Raji (cell line): ENCODE data around the gene RNF166.

ENCODE experiments used
- POLR2A ChIP-seq: IDR thresholded peaks from 2 replicates; pipeline ENCODE4 v1.6.1; 2011; ENCODE audit warnings: low read depth, low read length, control low read depth; ENCODE audit not compliant: insufficient read depth

RNF166 gene

DNA sequence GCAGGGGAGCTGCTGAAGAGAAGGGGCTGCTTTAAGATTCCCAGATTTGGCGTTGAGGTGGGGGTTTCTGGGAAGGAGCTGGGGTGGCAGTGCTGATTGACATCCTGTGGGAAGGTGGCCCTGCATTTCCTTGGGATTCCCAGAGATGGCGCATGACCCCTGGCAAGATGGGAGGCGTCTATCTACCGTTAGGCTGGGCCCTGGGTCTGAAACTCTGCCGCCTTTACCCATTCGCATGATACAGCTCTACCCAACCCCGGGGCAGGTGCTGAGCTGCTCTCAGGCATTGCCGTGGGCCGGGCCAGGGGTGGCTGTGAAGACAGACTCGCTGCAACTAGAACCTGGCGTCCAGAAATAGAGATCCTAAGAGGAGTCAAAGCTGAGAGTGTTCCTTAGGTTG, 33.4 kb downstream of the RNF166 start:
- TF ChIP-seq POLR2A, result no peak

DNA sequence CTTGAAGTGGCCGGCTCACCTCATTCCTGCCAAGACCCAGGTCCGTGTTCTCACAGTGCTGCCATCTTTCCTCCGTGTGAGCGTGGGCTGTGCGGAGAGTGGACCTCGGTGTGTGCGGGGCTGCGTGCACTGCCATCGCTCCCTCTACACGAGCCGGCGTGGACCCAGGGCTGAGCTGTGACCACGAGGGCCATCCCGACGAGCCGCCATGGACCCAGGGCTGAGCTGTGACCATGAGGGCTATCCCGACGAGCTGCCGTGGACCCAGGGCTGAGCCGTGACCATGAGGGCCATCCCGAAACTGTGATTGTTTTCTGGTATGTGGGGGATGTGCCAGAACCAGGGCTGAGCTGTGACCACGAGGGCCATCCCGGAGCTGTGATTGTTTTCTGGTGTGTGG, 34.4 kb downstream of the RNF166 start:
- no peak for TF ChIP-seq POLR2A

DNA sequence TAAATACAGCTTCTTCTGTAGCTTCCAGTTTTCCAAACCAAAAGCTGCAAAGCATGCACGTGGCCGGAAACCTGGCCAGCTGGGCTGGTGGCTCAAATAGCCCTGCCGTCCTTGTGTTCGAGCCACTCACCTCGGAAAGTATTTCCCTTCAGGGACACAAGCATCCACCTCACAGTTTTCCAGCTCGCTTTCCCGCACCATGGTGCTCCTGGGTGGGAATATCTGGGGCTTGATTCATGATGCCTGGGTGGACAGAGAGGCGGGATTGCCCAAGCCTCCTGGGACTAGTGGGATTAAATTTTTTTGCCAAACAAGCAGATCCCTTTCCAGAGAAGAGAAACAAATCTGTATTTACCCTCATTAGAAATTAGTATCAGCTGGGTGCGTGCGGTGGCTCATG, 36.2 kb downstream of the RNF166 start:
- TF ChIP-seq POLR2A, result no peak

DNA sequence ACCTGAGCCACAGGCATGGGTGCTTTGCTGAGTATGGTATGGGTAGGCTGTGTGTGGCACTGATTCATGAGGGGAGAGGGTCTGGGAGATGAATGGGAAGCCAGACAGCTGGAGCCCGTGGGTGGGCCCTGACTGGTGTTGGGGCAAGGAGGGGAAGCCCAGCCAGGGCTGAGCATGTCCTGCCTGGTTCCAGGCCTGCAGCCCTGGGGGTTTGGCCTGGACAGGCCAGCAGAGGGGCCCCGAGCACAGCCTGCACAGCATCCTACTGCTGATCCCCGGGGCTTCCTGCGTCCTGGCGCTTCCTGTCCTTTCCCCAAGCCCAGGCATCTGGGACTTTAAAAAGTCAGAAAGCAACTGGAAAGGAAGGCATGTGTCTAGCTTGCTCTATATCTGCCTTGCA, 38.7 kb downstream of the RNF166 start:
- no peak for TF ChIP-seq POLR2A

DNA sequence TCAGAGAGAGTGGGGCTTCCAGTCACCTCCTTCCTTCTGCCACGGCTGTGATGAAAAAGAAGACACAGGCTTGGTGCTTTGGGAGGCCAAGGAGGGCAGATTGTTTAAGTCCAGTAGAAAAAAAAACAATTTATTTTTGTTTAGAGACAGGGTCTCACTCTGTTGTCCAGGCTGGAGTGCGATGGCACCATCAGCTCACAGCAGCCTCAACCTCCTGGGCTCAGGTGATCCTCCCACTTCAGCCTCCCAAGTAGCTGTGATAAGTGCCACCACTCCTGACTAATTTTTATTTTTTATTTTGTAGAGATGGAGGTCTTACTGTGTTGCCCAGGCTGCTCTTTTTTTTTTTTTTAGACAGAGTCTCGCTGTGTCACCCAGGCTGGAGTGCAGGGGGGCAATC, 40.6 kb downstream of the RNF166 start:
- TF ChIP-seq POLR2A, result no peak

DNA sequence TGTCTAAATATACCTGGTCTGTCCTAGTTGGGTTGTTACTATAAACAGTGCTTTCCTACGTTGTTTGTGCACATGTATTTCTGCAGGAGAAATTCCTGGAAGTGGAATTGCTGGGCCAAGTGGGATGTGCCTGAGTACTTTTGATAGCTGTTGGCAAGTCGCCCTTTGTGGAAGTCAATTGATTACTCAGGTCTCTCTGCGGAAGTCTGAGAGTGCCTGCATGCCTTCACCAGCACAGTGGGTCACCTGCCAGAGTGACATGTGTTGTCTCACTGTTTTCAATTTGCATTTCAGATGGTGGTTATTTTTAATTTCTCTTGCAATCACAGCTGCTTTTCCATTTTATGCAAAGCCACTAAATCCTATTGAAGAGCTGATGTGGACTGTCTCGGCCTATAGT, 41.1 kb downstream of the RNF166 start:
- TF ChIP-seq POLR2A, result no peak

DNA sequence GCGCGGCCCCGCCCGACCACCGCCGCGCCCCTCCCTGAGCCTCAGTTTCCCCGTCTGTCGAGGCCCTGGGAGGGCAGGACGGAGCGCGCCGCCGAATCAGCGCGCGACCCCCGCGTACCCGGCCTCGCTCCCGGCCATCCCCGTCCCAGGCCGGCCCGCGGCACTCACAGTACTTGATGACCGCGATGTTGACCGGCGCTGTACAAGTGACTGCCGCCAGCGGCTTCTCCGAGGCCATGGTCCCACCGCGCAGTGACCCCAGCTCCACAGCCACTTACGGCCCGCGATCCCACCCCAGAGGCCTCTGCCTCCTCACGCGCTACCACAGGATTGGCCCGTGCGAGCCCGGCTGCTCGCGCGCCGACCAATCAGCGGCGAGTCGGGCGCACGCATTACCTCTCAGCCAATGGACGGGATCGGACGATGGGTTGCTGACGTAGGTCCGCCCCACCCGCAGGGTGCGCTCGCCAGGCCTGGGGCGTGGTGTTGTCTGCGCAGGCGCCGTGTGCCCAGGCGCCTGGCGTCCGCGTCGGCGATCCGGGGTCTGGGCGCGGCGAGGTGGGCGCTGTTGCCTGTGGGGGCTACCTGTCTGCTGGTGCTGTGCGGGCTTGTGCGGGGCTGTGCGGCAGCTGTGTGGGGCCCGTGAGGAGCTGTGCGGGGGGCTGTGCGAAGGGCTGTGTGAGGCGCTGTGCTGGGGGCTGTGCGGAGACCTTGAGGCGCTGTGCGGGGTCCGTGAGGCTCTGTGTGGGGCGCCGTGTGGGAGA, 43.2 kb downstream of the RNF166 start, which contains the start of gene MVD:
MVD (minus strand) TSS at position 249 of the 764 bp plus-strand sequence; CDS start at position 238, 11 bp downstream.
- peak; percentile 95 for TF ChIP-seq POLR2A

DNA sequence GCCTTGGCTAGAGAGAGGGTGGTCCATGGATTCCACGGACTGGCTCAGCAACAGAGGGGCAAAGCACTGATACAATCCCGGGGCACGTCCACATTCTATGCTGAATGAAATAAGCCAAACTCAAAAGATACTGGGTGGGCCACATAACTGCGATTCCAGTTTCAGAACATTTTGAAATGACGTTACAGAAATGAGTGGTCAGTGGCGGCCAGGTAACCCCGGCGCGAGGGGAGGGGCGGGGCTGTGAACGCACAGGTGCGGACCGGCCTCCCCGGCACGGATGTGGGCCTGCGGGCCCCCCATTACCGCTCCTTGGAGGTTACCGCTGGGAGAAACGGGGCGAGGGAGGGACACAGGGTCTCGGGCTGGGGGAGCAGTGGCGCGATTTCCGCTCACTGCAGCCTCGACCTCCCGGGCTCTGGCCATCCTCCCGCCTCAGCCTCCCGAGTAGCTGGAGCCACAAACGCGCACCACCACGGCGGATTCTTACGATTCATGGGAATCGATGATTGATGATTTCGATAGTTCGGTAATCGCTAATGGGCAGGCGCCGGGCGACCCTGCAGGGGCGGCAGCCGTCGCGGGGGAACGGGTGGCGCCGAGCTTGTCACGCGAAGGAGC, 43.9 kb downstream of the RNF166 start:
- TF ChIP-seq POLR2A, result no peak

DNA sequence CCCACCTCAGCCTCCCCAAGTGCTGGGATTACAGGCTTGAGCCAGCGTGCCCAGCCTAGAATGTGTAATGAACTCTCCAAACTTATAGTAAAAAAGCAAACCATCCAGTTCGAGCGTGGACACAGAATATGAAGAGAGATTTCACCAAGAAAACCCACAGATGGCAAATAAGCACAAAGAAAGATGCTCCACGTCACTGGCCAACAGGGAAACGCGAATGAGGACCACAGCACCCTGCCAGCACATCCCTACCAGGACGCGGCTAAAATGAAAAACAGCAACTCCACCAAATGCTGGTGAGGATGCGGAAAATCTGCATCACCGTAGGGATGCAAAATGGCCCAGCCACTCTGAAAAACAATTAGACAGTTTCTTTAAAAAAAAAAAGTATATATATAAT, 44.7 kb downstream of the RNF166 start:
- TF ChIP-seq POLR2A, result no peak

DNA sequence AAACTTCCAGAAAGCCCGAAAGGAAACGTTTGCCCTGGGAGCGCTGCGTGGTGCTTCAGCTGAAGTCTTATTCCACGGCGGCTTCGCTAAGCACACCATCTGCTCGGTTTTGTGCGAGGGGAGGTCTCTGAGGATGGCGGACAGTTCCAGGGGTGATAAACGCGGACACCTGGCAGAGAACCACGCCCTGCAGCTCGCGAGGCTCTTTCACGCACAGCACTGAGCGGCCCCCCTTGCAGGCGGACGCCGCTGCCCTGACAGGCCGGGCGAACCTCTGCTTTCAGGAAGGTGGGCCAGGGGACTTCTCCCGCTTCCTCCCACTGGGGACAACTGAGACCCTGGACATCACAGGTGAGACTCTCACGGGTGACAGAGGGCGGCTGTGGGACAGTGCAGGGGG, 47.0 kb downstream of the RNF166 start:
- TF ChIP-seq POLR2A, result no peak

DNA sequence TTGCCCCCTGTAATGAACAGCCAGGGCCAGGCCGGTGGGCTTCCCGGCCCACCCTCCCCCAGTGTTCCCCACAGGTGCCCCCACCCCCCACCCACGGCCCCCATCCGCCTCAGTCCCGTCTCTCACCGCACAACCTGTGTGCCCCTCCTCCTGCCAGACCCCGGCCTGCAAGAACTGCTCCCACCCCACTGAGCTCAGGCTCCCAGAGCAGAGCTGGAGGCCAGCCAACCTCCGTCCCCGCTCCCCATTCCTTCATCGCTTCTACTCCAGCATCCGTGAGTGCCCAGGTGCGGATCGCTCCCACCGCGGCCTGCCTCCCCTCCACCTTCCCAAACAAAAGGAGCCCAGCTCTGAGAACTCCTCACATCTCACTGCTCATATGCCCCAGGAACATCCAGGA, 47.5 kb downstream of the RNF166 start:
- no peak for TF ChIP-seq POLR2A

DNA sequence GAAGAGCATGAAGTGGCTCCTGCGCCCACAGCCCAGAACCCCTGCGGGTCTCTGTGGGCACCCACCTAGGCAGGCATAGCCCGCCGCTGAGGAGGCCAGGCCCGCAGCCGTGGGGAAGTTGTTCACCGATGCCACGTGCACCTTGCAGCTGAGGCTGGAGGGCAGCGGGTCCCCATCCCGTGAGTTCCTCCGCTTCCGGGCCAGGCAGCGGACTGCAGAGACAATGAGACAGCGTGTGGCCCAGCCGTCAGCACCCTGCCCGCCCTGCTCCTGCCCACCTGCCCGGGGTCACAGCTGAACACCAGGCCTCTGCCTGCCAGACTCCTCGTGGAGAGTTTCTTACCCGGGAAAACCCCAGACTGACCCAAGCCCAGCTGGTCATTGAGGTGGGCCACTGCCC, 48.8 kb downstream of the RNF166 start:
- no peak for TF ChIP-seq POLR2A

DNA sequence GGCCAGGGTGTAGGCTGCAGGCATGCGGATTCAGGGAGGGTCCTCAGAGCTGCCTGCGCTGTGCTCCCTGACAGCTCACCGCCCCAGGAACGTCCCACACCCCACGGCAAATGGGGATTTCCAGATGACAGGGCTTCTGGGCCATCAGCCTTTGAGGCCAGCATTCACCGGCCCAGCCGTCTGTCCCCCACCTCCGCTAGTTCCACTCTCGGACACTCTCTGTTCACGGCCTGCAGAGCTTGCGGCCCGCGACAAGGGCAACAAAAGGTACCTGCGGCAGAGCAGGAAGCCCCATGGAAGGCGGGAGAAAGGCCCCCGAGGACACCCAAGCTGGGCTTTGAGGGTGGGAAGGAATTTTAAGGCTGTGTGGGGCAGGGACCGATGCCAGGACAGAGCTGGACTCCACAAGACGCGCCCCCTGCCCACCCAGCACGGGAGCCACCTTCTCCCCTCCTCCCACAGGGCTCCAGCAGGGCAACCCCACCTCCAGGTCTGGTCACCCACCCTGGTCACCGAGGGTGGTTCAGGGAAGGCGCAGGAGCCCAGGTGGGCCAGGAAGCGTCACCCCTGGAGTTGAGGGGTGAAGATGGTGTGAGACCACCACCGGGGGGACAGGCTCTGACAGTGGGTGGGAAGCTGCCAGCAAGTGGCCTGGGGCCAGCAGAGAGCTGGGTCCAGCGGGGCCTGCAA, 49.8 kb downstream of the RNF166 start:
- TF ChIP-seq POLR2A, result no peak

DNA sequence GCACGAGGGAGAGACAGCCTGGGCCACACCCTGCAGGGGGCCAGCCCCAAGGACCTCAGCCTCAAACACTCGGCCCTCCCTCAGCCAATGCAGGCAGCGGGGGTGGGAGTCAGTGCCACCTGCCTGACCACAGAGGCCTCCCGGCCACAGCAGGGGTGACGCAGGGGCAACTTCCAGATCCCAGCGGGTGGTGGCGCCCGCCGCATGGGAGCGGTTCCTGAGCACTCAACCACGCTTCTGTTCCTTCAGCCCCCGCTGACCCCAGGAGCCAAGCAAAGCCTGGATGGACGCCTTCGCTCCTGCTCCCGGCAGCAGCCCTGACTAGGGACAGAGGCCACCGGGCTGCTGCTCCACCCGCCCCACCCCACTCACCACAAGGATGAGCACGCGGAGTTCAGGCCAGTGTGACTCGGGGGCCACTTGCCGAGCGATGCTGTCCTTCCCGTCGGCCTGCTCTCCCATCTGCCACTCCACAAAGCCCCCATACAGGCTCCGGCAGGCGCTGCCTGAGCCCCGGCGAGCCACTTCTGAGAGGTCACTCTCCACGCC, 50.4 kb downstream of the RNF166 start:
- TF ChIP-seq POLR2A, result no peak

DNA sequence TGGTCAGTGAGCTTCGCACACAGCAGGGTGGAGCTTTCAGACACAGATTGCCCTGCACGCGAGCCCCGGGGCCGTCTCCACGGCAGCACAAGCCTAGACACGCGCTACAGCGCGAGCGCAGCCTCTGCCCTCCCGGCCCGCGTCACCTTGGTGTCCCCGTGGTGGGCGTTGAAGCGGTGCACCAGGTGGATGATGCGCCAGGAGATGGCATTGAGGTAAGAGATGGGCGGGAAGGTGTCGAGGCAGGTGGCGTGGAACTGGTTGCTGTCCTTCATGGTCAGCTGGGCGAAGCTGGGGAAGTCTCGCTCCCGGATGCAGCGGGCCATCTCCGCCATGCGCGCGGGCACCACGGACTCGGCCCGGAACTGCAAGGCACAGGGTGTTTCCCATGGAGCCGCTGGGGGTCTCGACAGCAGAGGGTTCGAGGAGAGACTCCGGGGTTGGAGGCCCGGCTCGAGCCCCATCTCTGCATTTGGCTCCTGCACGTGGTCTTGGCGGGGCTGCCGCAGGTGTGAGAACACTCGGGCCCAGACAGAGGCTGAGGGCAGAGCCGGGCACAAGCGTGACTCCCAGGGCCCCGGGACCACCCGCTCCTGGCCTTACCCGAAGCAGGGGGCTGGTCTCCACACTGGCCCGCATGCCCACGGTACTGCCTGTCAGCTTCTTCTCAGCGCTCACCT, 51.0 kb downstream of the RNF166 start:
- no peak for TF ChIP-seq POLR2A
